Fibroblast of lung (primary cell): ENCODE measurements around the gene ZFAND2B. TPM values are rescaled to one million over a fixed set of nuclear protein-coding genes. Genes with fewer than 3 reads are reported as not detected.

Experiments used
- DNase-seq, 2 donors: peaks; one replicate each; pipeline versions ENCODE4 v3.0.0 to v3.0.0-alpha.2; 2010; ENCODE audit warnings: low read depth in 2 of 2
- H2AFZ ChIP-seq: 2 replicates; pipeline ENCODE4 v1.5.1; 2012; ENCODE audit warnings: low read length, control low read depth, inconsistent platforms
- H3K27ac ChIP-seq: 2 replicates; pipeline ENCODE4 v1.5.1; 2011; ENCODE audit warnings: low read length, control low read depth; ENCODE audit not compliant: insufficient read depth
- H3K27me3 ChIP-seq: 2 replicates; pipeline ENCODE4 v1.5.1; 2011; ENCODE audit warnings: mild to moderate bottlenecking, low read length; ENCODE audit not compliant: control insufficient read depth, insufficient read depth
- H3K36me3 ChIP-seq: 2 replicates; pipeline ENCODE4 v1.5.1; 2011; ENCODE audit warnings: low read length; ENCODE audit not compliant: control insufficient read depth, insufficient read depth
- H3K4me1 ChIP-seq: 2 replicates; pipeline ENCODE4 v1.5.1; 2011; ENCODE audit warnings: low read length; ENCODE audit not compliant: control insufficient read depth, insufficient read depth; ENCODE audit errors: extremely low read depth
- H3K4me2 ChIP-seq: 2 replicates; pipeline ENCODE4 v1.5.1; 2011; ENCODE audit warnings: low read length, control low read depth; ENCODE audit not compliant: insufficient read depth; ENCODE audit errors: extremely low read depth
- H3K4me3 ChIP-seq, 4 experiments: fragments of 200-600 bp in 1 of 4; sonication (generic) in 1 of 4; replicated peaks in 1 of 4; 2 replicates each; pipeline ENCODE4 v1.5.1; 2011 to 2016; ENCODE audit warnings: low read length in 4 of 4, low read depth in 3 of 4, mild to moderate bottlenecking in 3 of 4, control low read depth in 2 of 4, inconsistent platforms in 1 of 4, mixed read lengths in 1 of 4; ENCODE audit not compliant: insufficient read depth in 1 of 4; ENCODE audit errors: control extremely low read depth in 1 of 4
- H3K79me2 ChIP-seq: 2 replicates; pipeline ENCODE4 v1.5.1; 2012; ENCODE audit warnings: mild to moderate bottlenecking, low read length, inconsistent platforms; ENCODE audit not compliant: control insufficient read depth, insufficient read depth
- H3K9ac ChIP-seq: 2 replicates; pipeline ENCODE4 v1.5.1; 2011; ENCODE audit warnings: mild to moderate bottlenecking, low read length, control low read depth; ENCODE audit not compliant: insufficient read depth
- H3K9me3 ChIP-seq: 2 replicates; pipeline ENCODE4 v1.5.1; 2012; ENCODE audit warnings: low read depth, low read length; ENCODE audit not compliant: control insufficient read depth, insufficient read depth
- H4K20me1 ChIP-seq: 2 replicates; pipeline ENCODE4 v1.5.1; 2011; ENCODE audit warnings: low read length; ENCODE audit not compliant: control insufficient read depth, insufficient read depth; ENCODE audit errors: extremely low read depth
- CTCF ChIP-seq, 2 donors: IDR thresholded peaks in 1 of 2; conservative IDR thresholded peaks in 1 of 2; 1 replicate in 1 of 2; 2 replicates in 1 of 2; pipeline ENCODE4 v1.5.1; 2011 to 2012; ENCODE audit warnings: low read length in 2 of 2, control low read depth in 1 of 2, inconsistent platforms in 1 of 2, low read depth in 1 of 2, mild to moderate bottlenecking in 1 of 2
- EZH2 ChIP-seq: IDR thresholded peaks from 2 replicates; pipeline ENCODE4 v1.5.1; 2012; ENCODE audit warnings: low read length, control low read depth, mild to moderate bottlenecking; ENCODE audit errors: missing control alignments
- polyA plus RNA-seq, 2 donors: library from polyadenylated mRNA; depleted of rRNA in 1 of 2; stranded (reverse) in 1 of 2; unstranded in 1 of 2; fragments of >200 nt; gene quantifications; 2 replicates each; pipeline ENCODE4 v1.2.1, GENCODE V29; 2011 to 2012; ENCODE audit warnings: missing spikeins in 1 of 2
- total RNA-seq: library from RNA; depleted of rRNA; stranded (reverse); fragments of >200 nt; gene quantifications from 2 replicates; pipeline ENCODE4 v1.2.1, GENCODE V29; 2014

The ZFAND2B gene
- total and polyA plus RNA-seq, 2 donors (not counting 1 experiment from before 2014, with no cell fraction given): 26.8 to 40.0 TPM

- Histone ChIP-seq H3K4me1 (peaks cover 16% of the 10 kb centered on the region), H3K27me3 (peaks cover 3% of the 10 kb centered on the region), H4K20me1 (no peaks in the 10 kb centered on the region), H3K9ac (no peak overlapping the region), H3K4me2 (no peak overlapping the region), H3K4me3 (no peak overlapping the region), H2AFZ (no peak overlapping the region), H3K36me3 (peaks cover 10% of the 10 kb centered on the region), H3K79me2 (peaks cover 2% of the 10 kb centered on the region), H3K9me3 (no peaks in the 10 kb centered on the region), H3K27ac (no peak overlapping the region)
- DNase-seq: no peak
- TF ChIP-seq EZH2 (no peak), CTCF (conservative IDR thresholded peaks at IDR 0.05 in 1 of 2, IDR thresholded peaks at IDR 0.05 in 1 of 2; ENCODE audit: low read depth in 1 of 2, low read length in 2 of 2) (no peak)
These were observed 2.0 kb upstream of the ZFAND2B start for GRCh38 chr2:219204425-219205164.

GRCh38 chr2:219205165-219205538 lies 1.4 kb upstream of the ZFAND2B start:
- Histone ChIP-seq H3K36me3 (peaks cover 10% of the 10 kb centered on the region), H3K4me2 (no peak overlapping the region), H3K9me3 (no peaks in the 10 kb centered on the region), H3K79me2 (peaks cover 2% of the 10 kb centered on the region), H4K20me1 (no peaks in the 10 kb centered on the region), H2AFZ (no peak overlapping the region), H3K27ac (no peak overlapping the region), H3K27me3 (peaks cover 2% of the 10 kb centered on the region), H3K9ac (no peak overlapping the region), H3K4me3 (no peak overlapping the region), H3K4me1 (peaks cover 16% of the 10 kb centered on the region)
- no peak for DNase-seq
- TF ChIP-seq EZH2 (no peak), CTCF (conservative IDR thresholded peaks at IDR 0.05 in 1 of 2, IDR thresholded peaks at IDR 0.05 in 1 of 2; ENCODE audit: low read depth in 1 of 2, low read length in 2 of 2) (no peak)

GRCh38 chr2:219205981-219206327 lies 628 bp upstream of the ZFAND2B start:
- H3K27me3 ChIP-seq: peaks cover 2% of the 10 kb centered on the region
- H3K4me3 ChIP-seq: peak overlapping the region; percentile 58 to 85 (median 75)
- H3K9ac ChIP-seq: peak overlapping the region; percentile 68
- peaks cover 16% of the 10 kb centered on the region for H3K4me1 ChIP-seq
- H2AFZ ChIP-seq: peak overlapping the region; percentile 91
- H4K20me1 ChIP-seq: no peaks in the 10 kb centered on the region
- H3K36me3 ChIP-seq: peaks cover 15% of the 10 kb centered on the region
- no peak for TF ChIP-seq CTCF (conservative IDR thresholded peaks at IDR 0.05 in 1 of 2, IDR thresholded peaks at IDR 0.05 in 1 of 2; ENCODE audit: low read depth in 1 of 2, low read length in 2 of 2)
- TF ChIP-seq EZH2: no peak
- H3K9me3 ChIP-seq: no peaks in the 10 kb centered on the region
- H3K27ac ChIP-seq: peak overlapping the region; percentile 50
- DNase-seq: no peak
- peak overlapping the region; percentile 99 for H3K4me2 ChIP-seq
- H3K79me2 ChIP-seq: peaks cover 2% of the 10 kb centered on the region
